HUES48 (cell line): ENCODE results near the gene GJD4.

Experiments
- H3K27ac ChIP-seq: one replicate; pipeline ENCODE4 v1.7.0; 2013; ENCODE audit warnings: low read depth, low read length, inconsistent platforms
- H3K27me3 ChIP-seq: 2 replicates; pipeline ENCODE4 v1.6.1; 2013; ENCODE audit warnings: mild to moderate bottlenecking, low read length; ENCODE audit not compliant: control insufficient read depth, insufficient read depth
- H3K36me3 ChIP-seq: 2 replicates; pipeline ENCODE4 v1.6.1; 2013; ENCODE audit warnings: low read length; ENCODE audit not compliant: control insufficient read depth, insufficient read depth
- H3K4me1 ChIP-seq: 2 replicates; pipeline ENCODE4 v1.6.1; 2013; ENCODE audit warnings: mild to moderate bottlenecking, low read length; ENCODE audit not compliant: control insufficient read depth, insufficient read depth
- H3K4me3 ChIP-seq: 2 replicates; pipeline ENCODE4 v1.5.1; 2013; ENCODE audit warnings: mild to moderate bottlenecking, low read depth, low read length
- H3K9ac ChIP-seq: 2 replicates; pipeline ENCODE4 v1.6.1; 2013; ENCODE audit warnings: mild to moderate bottlenecking, low read depth, low read length, moderate library complexity
- H3K9me3 ChIP-seq: 2 replicates; pipeline ENCODE4 v1.6.1; 2013; ENCODE audit warnings: low read length; ENCODE audit not compliant: control insufficient read depth, insufficient read depth

Gene GJD4, protein sequence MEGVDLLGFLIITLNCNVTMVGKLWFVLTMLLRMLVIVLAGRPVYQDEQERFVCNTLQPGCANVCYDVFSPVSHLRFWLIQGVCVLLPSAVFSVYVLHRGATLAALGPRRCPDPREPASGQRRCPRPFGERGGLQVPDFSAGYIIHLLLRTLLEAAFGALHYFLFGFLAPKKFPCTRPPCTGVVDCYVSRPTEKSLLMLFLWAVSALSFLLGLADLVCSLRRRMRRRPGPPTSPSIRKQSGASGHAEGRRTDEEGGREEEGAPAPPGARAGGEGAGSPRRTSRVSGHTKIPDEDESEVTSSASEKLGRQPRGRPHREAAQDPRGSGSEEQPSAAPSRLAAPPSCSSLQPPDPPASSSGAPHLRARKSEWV

DNA sequence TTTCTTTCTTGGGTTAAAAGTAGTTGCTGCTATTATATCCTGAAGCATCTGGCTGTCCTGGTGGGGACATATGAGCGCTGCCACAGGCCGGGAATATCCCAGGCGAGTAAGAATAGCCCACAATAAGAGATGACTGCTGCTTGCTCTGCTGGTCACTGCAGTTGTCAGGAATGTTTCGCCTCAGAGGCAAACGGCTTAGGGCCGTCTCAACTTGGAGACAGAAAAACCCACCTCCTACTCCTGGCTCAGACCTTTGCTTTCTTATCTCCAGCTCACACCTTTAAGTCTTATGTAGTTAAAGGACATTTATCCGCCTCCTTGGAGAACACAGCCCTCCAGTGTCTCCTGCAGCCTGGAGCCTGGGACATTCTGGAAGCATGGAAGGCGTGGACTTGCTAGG is at the start of gene GJD4:
GJD4 (plus strand) TSS at position 151 of the 400 bp plus-strand sequence; CDS start at position 378, 227 bp downstream.
- H3K27ac ChIP-seq: no peak within 1 kb of the TSS
- no peaks in the 10 kb centered on the region for H3K36me3 ChIP-seq
- H3K4me1 ChIP-seq: no peaks in the 10 kb centered on the region
- H3K9me3 ChIP-seq: peaks cover 5% of the 10 kb centered on the region
- peaks cover 11% of the 10 kb centered on the region; the same call in 1 of the 2 replicates for H3K27me3 ChIP-seq
- no peak within 1 kb of the TSS for H3K9ac ChIP-seq
- H3K4me3 ChIP-seq: no peak within 1 kb of the TSS

DNA sequence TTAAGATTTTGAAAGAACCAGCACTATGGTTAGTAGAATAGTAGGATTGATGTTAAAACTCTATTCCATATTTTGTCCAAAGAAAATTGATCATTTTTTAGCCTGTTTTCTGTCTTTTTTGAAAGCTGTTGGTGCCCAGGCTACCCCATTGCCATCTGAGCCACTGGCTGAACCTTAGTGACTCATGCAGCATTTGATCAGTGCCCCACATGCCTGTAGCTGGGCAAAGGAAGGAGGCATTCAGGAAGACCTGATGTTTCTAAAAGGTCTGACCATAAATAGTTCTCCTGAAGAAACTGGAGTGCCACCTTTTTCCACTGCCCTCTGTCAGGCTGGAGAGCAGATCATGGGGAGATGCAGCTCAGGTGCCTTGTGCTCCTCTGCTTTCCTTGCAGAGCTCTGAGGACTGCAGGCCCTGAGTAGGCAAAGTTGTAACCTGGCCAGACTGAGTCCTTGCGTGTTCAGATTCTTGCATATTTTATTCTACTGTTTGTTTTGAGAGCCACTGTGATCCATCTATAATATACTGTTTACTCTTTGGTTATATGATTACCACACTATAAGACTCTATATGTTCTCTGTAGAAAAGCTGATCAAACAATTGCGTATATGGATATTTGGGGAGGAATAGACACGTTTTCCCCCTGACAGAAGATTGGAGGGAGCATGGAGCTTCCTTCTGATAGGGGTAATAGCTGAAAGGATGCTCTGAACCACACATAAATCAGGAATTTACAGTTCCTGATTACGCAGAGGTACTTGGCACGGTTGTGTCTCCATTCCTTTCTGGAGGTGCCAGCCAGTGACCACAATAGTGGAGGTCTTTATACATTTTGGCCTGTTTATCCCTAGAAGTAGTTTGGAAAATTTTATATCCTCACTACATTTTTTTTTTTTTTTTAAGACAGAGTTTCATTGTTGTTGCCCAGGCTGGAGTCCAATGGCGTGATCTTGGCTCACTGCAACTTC is 48.9 kb upstream of the GJD4 start:
- Histone ChIP-seq H3K4me1 (peaks cover 3% of the 10 kb centered on the region; the same call in 1 of the 2 replicates), H3K27ac (no peak overlapping the region), H3K4me3 (no peak overlapping the region), H3K9me3 (no peaks in the 10 kb centered on the region), H3K27me3 (no peaks in the 10 kb centered on the region), H3K9ac (no peak overlapping the region), H3K36me3 (peaks cover 8% of the 10 kb centered on the region; the same call in 1 of the 2 replicates)

DNA sequence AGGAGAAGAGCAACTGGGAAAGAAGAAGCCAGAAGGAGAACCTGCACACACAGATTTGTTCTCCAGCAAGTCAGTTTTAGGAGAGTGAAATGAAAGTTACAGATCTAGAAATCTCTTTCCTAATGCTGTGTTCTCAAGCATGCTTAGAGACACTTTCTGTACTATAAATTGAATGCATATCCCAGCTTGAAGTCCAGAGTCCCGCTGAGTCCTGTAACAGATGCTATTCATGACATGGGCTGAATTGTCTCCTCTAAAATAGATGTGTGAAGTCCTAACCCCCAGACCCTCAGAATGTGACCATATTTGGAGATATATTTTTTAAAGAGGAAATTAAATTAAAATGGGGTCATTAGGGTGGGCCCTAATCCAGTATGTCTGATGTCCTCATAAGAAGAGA is 46.9 kb upstream of the GJD4 start:
- Histone ChIP-seq H3K9ac (no peak overlapping the region), H3K9me3 (no peaks in the 10 kb centered on the region), H3K4me3 (no peak overlapping the region), H3K36me3 (peaks cover 8% of the 10 kb centered on the region; the same call in 1 of the 2 replicates), H3K4me1 (peaks cover 3% of the 10 kb centered on the region; the same call in 1 of the 2 replicates), H3K27me3 (no peaks in the 10 kb centered on the region), H3K27ac (no peak overlapping the region)

DNA sequence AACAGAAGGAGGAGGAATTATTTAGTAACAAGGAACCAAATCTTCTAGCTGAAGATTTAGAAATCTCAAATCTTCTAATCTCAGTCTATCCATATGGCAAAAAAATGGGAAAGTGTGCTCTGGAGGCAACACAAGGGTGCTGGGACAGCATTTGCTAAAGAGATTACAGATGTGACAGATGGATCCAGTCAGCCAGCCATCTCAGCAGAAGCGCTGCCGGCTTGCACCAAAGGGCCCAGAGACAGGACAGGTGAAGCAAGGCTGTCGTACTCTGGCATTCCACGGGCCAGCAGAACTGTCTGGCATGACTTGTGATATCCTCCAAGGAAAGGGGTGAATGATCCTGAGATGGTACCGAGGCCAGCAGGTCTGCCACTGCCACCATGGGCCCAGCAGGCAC is 45.7 kb upstream of the GJD4 start:
- no peak overlapping the region for H3K4me3 ChIP-seq
- H3K4me1 ChIP-seq: no peaks in the 10 kb centered on the region
- H3K27ac ChIP-seq: no peak overlapping the region
- H3K9ac ChIP-seq: no peak overlapping the region
- no peaks in the 10 kb centered on the region for H3K27me3 ChIP-seq
- no peaks in the 10 kb centered on the region for H3K9me3 ChIP-seq
- H3K36me3 ChIP-seq: peaks cover 8% of the 10 kb centered on the region; the same call in 1 of the 2 replicates

DNA sequence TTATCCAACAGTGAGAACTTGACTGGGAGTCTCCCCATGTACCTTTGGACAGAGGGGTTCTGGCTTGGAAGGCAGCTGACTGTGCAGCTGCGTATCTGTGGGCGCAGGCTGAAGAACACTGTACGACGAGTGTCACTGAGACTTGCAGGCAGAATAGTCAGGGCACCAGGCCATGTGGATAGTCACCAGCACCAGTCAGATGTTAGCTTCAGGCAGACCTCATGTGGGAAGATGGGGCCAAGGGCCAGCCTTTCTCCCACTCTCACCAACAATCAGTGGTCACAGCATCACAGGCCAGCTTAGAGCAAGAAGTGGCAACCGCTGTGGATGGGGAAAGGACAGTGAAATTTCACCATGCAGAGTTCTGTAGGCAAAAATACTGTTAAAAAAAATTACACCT is 43.4 kb upstream of the GJD4 start:
- H3K9me3 ChIP-seq: no peaks in the 10 kb centered on the region; the same call in 1 of the 2 replicates
- H3K4me3 ChIP-seq: no peak overlapping the region
- no peak overlapping the region for H3K9ac ChIP-seq
- no peaks in the 10 kb centered on the region for H3K4me1 ChIP-seq
- H3K36me3 ChIP-seq: no peaks in the 10 kb centered on the region; the same call in 1 of the 2 replicates
- no peaks in the 10 kb centered on the region for H3K27me3 ChIP-seq
- no peak overlapping the region for H3K27ac ChIP-seq

DNA sequence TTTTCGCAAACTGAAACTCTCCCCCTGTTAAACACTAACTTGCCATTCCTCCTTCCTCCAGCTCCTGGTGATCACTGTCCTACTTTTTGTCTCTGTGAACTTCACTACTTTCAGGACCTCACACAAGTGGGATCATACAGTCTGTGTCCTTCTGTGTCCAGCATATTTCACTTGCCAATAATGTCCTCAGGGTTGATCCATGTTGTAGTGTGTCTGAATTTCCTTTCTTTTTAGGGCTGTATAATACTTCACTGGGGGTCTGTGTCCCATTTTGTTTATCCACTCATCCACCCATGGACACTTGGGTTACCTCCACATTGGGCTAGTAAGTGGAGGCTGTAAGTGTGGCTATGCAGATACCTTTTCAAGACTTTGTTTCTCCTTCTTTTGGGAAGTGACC is 42.7 kb upstream of the GJD4 start:
- H3K27me3 ChIP-seq: no peaks in the 10 kb centered on the region
- no peak overlapping the region for H3K27ac ChIP-seq
- no peak overlapping the region for H3K4me3 ChIP-seq
- H3K4me1 ChIP-seq: no peaks in the 10 kb centered on the region
- no peaks in the 10 kb centered on the region; the same call in 1 of the 2 replicates for H3K36me3 ChIP-seq
- H3K9ac ChIP-seq: no peak overlapping the region
- no peaks in the 10 kb centered on the region; the same call in 1 of the 2 replicates for H3K9me3 ChIP-seq

DNA sequence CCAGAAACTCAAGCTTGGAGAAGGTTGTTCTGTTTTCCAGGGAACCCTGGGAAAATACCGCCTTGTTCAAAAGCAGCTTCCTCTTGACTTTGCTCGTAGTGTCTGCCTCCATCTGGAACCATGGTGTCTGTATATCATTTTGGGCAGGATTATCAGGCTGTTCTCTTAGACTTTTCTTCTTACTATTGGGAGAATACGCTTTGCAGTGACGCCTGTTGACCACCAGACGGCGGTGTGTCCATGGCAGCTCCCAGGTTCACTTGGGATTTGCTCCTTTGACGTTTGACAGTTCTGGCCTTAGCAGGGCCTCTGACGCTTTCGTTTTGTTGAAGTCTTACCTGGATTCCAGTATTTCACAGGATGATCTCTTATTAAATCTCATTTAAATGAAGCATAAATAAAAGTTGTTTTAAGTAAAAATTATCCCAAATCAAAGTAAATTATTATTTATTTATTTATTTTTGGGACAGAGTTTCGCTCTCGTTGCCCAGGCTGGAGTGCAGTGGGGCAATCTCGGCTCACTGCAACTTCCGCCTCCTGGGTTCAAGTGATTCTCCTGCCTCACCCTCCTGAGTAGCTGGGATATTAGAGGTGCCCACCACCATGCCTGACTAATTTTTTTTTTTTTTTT is 41.8 kb upstream of the GJD4 start:
- no peaks in the 10 kb centered on the region; the same call in 1 of the 2 replicates for H3K36me3 ChIP-seq

DNA sequence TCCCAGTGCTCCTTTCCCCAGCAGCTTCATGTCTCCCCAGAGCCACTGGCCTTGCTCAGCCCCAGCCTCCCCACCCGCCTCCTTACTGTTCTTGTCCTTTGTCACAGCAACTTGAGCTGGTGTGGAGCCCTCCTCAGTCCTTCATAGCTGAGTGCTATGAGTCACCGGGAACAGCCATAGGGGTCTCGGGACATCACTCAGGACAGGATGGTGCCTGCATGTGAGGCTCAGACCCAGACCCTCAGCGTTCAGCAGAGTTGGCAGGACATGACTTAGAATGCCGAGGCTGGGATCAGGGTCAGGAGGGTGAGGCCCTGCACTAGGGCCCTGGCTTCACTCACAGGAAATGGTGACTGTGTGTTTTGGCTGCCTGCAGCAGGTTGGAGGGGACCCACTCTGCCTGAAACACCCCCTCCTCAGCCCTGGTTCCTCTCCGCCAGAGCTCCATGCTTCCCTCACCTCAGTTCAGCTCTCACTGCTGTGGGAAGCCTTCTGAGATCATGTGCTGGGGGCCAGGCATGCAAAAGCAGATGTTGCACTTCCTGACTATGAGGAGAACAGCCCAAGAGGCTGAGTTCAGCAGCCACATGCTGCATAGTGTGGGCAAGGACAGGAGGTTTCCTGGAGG is 40.7 kb upstream of the GJD4 start:
- Histone ChIP-seq H3K27ac (no peak overlapping the region), H3K36me3 (no peaks in the 10 kb centered on the region; the same call in 1 of the 2 replicates), H3K9me3 (no peaks in the 10 kb centered on the region; the same call in 1 of the 2 replicates), H3K4me3 (no peak overlapping the region), H3K27me3 (no peaks in the 10 kb centered on the region), H3K4me1 (no peaks in the 10 kb centered on the region), H3K9ac (no peak overlapping the region)

More for the DNA sequence above, 41.8 kb upstream of the GJD4 start:
- H3K4me3 ChIP-seq: no peak overlapping the region
- H3K4me1 ChIP-seq: no peaks in the 10 kb centered on the region
- H3K9me3 ChIP-seq: no peaks in the 10 kb centered on the region; the same call in 1 of the 2 replicates
- H3K27me3 ChIP-seq: no peaks in the 10 kb centered on the region
- H3K27ac ChIP-seq: no peak overlapping the region
- no peak overlapping the region for H3K9ac ChIP-seq

DNA sequence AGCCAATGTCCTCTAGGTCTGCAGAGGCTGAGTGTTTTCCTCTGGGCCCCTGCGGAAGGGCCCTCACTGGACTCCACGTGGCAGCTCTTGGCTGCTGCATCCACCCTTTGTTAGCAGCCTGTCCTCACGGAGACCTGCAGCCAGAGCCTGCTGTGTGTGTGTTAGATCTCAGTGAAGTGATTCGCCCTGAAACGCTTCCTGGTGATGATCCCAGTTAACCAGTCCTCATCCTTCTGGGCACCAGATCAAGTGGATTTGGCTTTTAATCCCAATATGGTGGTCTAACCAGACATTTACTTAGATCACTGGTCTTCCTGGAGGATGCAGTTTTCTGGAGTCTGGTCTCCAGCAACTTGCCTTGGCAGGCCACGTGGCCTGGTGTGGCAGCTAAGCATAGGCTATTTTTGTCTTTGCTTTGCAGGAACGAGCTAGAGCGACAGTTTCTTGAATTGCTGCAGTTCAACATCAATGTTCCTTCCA is 39.5 kb upstream of the GJD4 start:
- no peaks in the 10 kb centered on the region; the same call in 1 of the 2 replicates for H3K9me3 ChIP-seq
- no peaks in the 10 kb centered on the region for H3K27me3 ChIP-seq
- no peak overlapping the region for H3K27ac ChIP-seq
- no peak overlapping the region for H3K9ac ChIP-seq
- H3K36me3 ChIP-seq: no peaks in the 10 kb centered on the region; the same call in 1 of the 2 replicates
- no peaks in the 10 kb centered on the region for H3K4me1 ChIP-seq
- H3K4me3 ChIP-seq: no peak overlapping the region

DNA sequence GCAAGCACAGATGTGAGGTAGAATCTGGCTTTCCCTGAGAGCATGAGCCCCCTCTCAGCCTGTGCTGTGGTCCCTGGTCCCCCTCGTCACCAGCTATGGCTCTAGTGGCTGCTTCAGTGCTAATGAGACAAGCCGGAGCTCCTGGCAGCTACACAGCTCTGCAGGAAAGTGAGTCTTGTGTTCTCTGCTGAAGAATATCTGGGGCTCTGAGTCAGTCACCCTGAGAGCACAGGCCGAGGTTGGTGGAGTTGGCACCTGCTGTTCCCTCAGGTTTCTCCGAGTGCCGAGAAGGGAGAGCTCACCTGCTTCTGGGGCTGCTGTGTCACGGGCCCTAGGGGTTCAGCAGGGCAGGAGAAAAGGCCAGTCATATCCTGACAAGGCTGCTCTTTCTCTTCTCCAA is 37.2 kb upstream of the GJD4 start:
- H3K9me3 ChIP-seq: no peaks in the 10 kb centered on the region; the same call in 1 of the 2 replicates
- H3K27ac ChIP-seq: no peak overlapping the region
- H3K4me3 ChIP-seq: no peak overlapping the region
- H3K4me1 ChIP-seq: no peaks in the 10 kb centered on the region
- no peak overlapping the region for H3K9ac ChIP-seq
- no peaks in the 10 kb centered on the region for H3K27me3 ChIP-seq
- no peaks in the 10 kb centered on the region; the same call in 1 of the 2 replicates for H3K36me3 ChIP-seq
